Stimulated activated CD8-positive, alpha-beta memory T cell treated with anti-CD3 and anti-CD28 coated beads, Interleukin-7, amount 100 ng/mL, for 4 hours (primary cell): ENCODE measurements around the gene ARHGAP9.
"Not testable (repeated sequence)": the region's sequence is repeated elsewhere in the genome, so short reads cannot be mapped to it uniquely, and the experiment has no call there.

ENCODE experiments used
- DNase-seq, 2 donors: peaks; one replicate each; pipeline ENCODE4 v3.0.0-alpha.2; 2020; ENCODE audit warnings: low read depth in 2 of 2

The ARHGAP9 gene

DNA sequence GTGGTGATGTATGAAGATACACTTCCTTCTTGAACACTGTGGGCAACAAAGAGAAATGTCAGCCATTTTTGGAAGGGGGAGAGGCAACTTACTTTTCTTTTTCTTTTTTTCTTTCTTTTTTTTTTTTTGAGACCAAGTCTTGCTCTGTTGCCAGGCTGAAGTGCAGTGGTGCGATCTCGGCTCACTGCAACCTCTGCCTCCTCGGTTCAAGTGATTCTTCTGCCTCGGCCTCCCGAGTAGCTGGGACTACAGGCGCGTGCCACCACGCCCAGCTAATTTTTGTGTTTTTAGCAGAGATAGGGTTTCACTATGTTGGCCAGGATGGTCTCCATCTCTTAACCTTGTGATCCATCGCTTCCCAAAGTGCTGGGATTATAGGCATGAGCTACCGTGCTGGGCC is 38.1 kb upstream of the ARHGAP9 start:
- not testable (repeated sequence) for DNase-seq

- DNase-seq, result no peak
Observed at GRCh38 chr12:57517187-57517586, 37.5 kb upstream of the ARHGAP9 start.

- no peak for DNase-seq
Observed at GRCh38 chr12:57516617-57517153, 37.0 kb upstream of the ARHGAP9 start.

GRCh38 chr12:57515934-57516541 is 36.4 kb upstream of the ARHGAP9 start:
- no peak for DNase-seq

- no peak for DNase-seq
Observed at GRCh38 chr12:57515408-57515933, 35.8 kb upstream of the ARHGAP9 start.

GRCh38 chr12:57514720-57515407 is 35.2 kb upstream of the ARHGAP9 start:
- DNase-seq, result no peak

DNA sequence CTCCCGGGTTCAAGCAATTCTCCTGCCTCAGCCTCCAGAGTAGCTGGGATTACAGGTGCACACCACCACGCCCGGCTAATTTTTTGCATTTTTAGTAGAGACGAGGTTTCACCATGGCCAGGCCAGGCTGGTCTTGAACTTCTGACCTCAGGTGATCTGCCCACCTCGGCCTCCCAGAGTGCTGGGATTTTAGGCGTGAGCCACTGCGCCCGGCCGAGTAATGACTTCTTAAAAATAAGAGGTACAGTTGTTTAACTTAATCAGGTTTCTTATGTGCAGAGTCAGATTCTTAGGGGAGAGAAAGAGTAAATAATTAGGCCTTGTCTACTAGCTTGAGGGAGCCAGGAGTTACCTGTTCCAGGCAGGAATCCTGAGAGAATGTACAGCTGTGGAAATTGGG is 34.6 kb upstream of the ARHGAP9 start:
- not testable (repeated sequence) for DNase-seq

DNA sequence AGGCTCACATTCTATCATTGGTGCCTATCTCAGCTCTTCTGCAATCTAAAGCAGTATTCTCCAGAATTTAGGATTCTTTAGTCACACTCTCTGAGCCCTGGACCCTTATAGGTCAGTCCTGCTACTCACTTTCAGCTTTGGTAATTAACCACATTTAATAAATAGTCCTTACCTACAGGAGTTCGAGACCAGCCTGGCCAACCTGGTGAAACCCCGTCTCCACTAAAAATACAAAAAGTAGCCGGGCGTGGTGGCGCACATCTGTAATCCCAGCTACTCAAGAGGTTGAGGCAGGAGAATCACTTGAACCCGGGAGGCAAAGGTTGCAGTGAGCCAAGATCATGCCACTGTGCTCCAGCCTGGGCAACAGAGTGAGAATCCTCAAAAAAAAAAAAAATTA is 34.0 kb upstream of the ARHGAP9 start:
- not testable (repeated sequence) for DNase-seq

DNA sequence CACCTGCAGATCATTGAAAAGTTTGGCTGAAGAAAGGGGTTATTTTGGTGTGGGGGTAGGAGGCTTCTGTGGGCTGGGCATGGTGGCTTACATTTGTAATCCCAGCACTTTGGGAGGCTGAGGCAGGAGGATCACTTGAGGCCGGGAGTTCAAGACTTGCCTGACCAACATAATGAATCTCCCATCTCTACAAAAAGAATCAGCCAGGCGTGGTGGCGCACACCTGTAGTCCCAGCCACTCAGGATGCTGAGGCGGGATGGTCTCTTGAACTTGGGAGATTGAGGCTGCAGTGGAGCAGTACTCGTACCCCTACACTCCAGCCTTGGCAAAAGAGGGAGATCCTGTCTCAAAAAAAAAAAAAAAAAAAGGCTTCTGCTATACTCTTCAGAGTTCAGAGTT is 33.6 kb upstream of the ARHGAP9 start:
- DNase-seq, result no peak

DNA sequence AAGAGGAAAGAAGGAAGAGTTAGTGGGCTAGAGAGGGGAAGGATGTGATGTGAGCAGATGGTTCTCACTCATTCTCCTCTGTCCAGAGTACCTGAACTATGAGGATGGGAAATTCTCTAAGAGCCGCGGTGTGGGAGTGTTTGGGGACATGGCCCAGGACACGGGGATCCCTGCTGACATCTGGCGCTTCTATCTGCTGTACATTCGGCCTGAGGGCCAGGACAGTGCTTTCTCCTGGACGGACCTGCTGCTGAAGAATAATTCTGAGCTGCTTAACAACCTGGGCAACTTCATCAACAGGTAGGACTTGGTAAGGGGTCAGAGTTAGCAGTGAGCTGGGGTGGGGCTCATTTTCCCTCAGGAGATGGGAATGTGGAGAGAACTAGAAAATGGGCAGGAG is 33.0 kb upstream of the ARHGAP9 start:
- no peak for DNase-seq

DNA sequence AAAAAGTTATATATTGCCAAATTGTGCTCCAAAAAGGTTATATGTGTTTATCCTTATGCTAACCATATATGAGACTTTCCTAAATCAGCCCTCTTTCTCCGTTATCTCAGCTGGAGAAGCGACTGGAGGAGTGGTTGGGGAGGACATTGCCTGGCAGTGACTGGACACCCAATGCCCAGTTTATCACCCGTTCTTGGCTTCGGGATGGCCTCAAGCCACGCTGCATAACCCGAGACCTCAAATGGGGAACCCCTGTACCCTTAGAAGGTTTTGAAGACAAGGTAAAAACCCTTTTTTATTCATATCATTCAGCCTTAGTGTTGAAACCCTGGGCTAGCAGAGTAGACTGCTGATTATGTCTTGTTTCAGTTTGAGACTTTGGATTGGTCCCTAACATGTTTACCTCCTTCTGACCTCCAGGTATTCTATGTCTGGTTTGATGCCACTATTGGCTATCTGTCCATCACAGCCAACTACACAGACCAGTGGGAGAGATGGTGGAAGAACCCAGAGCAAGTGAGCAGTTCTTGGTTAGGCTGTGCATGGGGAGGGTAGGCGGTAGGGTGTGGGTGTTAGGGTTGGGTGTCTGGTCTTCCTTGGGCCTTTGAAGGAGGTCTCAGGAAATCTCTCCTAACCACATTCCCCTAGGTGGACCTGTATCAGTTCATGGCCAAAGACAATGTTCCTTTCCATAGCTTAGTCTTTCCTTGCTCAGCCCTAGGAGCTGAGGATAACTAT is 32.1 kb upstream of the ARHGAP9 start:
- DNase-seq, result no peak

GRCh38 chr12:57511161-57511560 is 31.5 kb upstream of the ARHGAP9 start:
- no peak for DNase-seq

DNA sequence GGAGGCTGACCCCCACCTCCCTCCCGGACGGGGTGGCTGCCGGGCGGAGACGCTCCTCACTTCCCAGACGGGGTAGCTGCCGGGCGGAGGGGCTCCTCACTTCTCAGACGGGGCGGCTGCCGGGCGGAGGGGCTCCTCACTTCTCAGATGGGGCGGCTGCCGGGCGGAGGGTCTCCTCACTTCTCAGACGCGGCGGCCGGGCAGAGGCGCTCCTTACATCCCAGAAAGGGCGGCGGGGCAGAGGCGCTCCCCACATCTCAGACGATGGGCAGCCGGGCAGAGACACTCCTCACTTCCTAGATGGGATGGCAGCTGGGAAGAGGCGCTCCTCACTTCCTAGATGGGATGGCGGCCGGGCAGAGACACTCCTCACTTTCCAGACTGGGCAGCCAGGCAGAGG is 28.1 kb upstream of the ARHGAP9 start:
- DNase-seq, result not testable (repeated sequence)

GRCh38 chr12:57506541-57506940 is 26.9 kb upstream of the ARHGAP9 start:
- DNase-seq, result not testable (repeated sequence)

DNA sequence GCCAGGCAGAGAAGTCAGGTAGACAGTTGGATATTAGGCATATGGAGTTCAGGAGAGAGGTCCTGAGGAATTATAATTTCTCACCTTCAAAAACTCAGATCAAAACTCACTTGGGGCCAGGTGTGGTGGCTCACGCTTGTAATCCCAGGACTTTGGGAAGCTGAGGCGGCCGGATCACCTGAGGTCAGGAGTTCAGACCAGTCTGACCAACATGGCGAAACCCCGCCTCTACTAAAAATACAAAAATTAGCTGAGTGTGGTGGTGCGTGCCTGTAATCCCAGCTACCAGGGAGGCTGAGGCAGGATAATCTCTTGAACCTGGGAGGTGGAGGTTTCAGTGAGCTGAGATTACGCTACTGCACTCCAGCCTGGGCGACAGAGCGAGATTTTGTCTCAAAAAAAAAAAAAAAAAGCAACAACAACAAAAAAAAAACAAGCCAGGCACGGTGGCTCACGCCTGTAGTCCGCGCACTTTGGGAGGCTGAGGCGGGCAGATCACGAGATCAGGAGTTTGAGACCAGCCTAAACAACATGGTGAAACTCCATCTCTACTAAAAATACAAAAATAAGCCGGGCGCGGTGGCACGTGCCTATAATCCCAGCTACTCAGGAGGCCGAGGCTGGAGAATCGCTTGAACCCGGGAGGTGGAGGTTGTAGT is 22.8 kb upstream of the ARHGAP9 start:
- DNase-seq, result not testable (repeated sequence)

DNA sequence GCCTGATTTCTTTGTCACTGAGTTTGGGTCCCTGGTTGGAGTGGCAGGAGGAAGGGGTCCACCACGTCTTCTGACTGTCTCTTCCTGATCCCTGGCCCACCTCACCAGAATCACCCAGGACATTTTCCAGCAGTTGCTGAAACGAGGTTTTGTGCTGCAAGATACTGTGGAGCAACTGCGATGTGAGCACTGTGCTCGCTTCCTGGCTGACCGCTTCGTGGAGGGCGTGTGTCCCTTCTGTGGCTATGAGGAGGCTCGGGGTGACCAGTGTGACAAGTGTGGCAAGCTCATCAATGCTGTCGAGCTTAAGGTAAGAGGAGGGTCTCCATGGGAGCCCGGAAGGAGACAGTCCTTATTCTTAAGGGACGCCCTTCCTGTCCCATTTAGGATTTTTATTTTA is 20.5 kb upstream of the ARHGAP9 start:
- DNase-seq, result no peak

DNA sequence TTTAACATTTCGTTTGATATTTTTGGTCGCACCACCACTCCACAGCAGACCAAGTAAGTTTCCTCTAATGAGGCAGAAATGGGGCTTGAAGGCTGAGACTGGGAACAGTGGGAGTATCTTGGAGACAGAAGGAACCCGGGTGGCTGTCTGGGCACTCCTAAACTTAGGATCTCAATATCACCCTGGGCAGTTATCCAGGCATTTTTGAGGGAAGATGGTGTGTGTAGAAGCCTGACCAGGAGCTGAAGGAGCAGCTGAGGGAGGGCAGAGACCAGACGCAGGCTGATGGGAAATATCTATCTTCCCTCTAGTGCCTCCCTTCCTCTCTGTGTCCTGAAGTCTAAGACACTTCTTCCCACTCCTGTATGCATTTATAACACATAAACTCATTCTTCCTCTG is 18.9 kb upstream of the ARHGAP9 start:
- DNase-seq, result no peak

DNA sequence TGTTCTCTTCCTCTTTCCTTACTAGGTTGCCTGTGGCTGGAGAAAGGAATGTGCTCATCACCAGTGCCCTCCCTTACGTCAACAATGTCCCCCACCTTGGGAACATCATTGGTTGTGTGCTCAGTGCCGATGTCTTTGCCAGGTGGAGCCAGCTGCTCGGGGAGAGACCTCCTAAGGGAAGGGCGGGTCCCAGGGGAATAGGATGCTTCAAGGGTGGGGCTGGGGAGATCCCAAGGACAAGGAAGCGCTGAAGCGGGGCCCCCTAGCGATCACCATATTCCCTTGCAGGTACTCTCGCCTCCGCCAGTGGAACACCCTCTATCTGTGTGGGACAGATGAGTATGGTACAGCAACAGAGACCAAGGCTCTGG is 18.5 kb upstream of the ARHGAP9 start:
- no peak for DNase-seq

GRCh38 chr12:57497223-57498131 is 17.8 kb upstream of the ARHGAP9 start:
- DNase-seq, result no peak

GRCh38 chr12:57496822-57497221 is 17.2 kb upstream of the ARHGAP9 start:
- DNase-seq, result no peak
